IMR-90 (cell line): ENCODE measurements around the gene NIPAL4. TPM values are rescaled to one million over a fixed set of nuclear protein-coding genes. Genes with fewer than 3 reads are reported as not detected.

Experiments used
- ATAC-seq: fragments of 200-7000 bp; cut with Tn5 transposase; 2 replicates; pipeline ENCODE4 v1.9.1; 2020; ENCODE audit warnings: low read depth, mild to moderate bottlenecking, moderate library complexity
- BruUV-seq: library from RNA; stranded (reverse); fragments of 400-500 nt; replicated peaks from 2 replicates; lab custom pipeline; 2021; lab: Mats Ljungman, UMichigan
- CTCF ChIA-PET: fragments of 300-600 bp; formaldehyde crosslinking; extraction: SDS; loops from one replicate; lab custom pipeline; 2021; ENCODE audit warnings: antibody characterized with exemption; lab: Yijun Ruan, JAX
- POLR2A ChIA-PET: fragments of 300-600 bp; sonication (Branson Sonifier 250); formaldehyde crosslinking; loops from one replicate; lab custom pipeline; 2022; ENCODE audit warnings: antibody characterized with exemption; ENCODE audit not compliant: unreplicated experiment; lab: Charles Lee
- DNase-seq: peaks from one replicate; pipeline ENCODE4 v3.0.0; 2013
- H2AFZ ChIP-seq: replicated peaks from 2 replicates; pipeline ENCODE3; 2013; ENCODE audit warnings: low read length, mild to moderate bottlenecking; ENCODE audit not compliant: poor library complexity
- H2AK5ac ChIP-seq: 2 replicates; pipeline ENCODE4 v1.6.1; 2013; ENCODE audit warnings: low read depth, low read length, inconsistent platforms
- H2AK9ac ChIP-seq: replicated peaks from 2 replicates; pipeline ENCODE3; 2013; ENCODE audit warnings: mild to moderate bottlenecking, low read depth, low read length, moderate library complexity; ENCODE audit not compliant: poor library complexity
- H2BK120ac ChIP-seq: 2 replicates; pipeline ENCODE4 v1.6.1; 2013; ENCODE audit warnings: low read depth, low read length, inconsistent platforms
- H2BK15ac ChIP-seq: 3 replicates; pipeline ENCODE4 v1.6.1; 2013; ENCODE audit warnings: low read depth, low read length, inconsistent platforms
- H2BK20ac ChIP-seq: 2 replicates; pipeline ENCODE4 v1.6.1; 2013; ENCODE audit warnings: low read depth, mild to moderate bottlenecking, inconsistent platforms, low read length, moderate library complexity
- H2BK5ac ChIP-seq: 2 replicates; pipeline ENCODE4 v1.6.1; 2013; ENCODE audit warnings: mild to moderate bottlenecking, low read depth, low read length, inconsistent platforms; ENCODE audit not compliant: poor library complexity, severe bottlenecking
- H3K14ac ChIP-seq: replicated peaks from 2 replicates; pipeline ENCODE4 v1.6.1; 2013; ENCODE audit warnings: low read depth, low read length, inconsistent platforms
- H3K18ac ChIP-seq: 2 replicates; pipeline ENCODE4 v1.6.1; 2013; ENCODE audit warnings: low read depth, low read length, control low read depth
- H3K23ac ChIP-seq: 2 replicates; pipeline ENCODE4 v1.6.1; 2013; ENCODE audit warnings: low read depth, low read length, inconsistent platforms
- H3K27ac ChIP-seq: 2 replicates; pipeline ENCODE4 v1.5.1; 2013; ENCODE audit warnings: mild to moderate bottlenecking, control low read depth, low read length; ENCODE audit not compliant: insufficient read depth
- H3K27me3 ChIP-seq: 2 replicates; pipeline ENCODE4 v1.6.1; 2013; ENCODE audit warnings: low read length; ENCODE audit not compliant: control insufficient read depth, insufficient read depth
- H3K36me3 ChIP-seq: 2 replicates; pipeline ENCODE4 v1.6.1; 2013; ENCODE audit warnings: low read length, mixed read lengths; ENCODE audit not compliant: control insufficient read depth, insufficient read depth
- H3K4ac ChIP-seq: 2 replicates; pipeline ENCODE4 v1.6.1; 2013; ENCODE audit warnings: low read depth, low read length, inconsistent platforms
- H3K4me1 ChIP-seq: 2 replicates; pipeline ENCODE4 v1.6.1; 2013; ENCODE audit warnings: low read length, mixed read lengths; ENCODE audit not compliant: control insufficient read depth, insufficient read depth
- H3K4me2 ChIP-seq: 2 replicates; pipeline ENCODE4 v1.6.1; 2013; ENCODE audit warnings: low read depth, mild to moderate bottlenecking, control low read depth, low read length, moderate library complexity
- H3K4me3 ChIP-seq: 2 replicates; pipeline ENCODE4 v1.5.1; 2013; ENCODE audit warnings: low read depth, mild to moderate bottlenecking, control low read depth, low read length, moderate library complexity; ENCODE audit not compliant: insufficient read depth
- H3K56ac ChIP-seq: 2 replicates; pipeline ENCODE4 v1.6.1; 2013; ENCODE audit warnings: low read length, inconsistent platforms; ENCODE audit not compliant: insufficient read depth; ENCODE audit errors: extremely low read depth
- H3K79me1 ChIP-seq, 2 experiments: 2 replicates each; pipeline ENCODE4 v1.6.1; 2013; ENCODE audit warnings: low read length in 2 of 2, inconsistent platforms in 1 of 2, low read depth in 1 of 2
- H3K9ac ChIP-seq: 2 replicates; pipeline ENCODE4 v1.6.1; 2013; ENCODE audit warnings: low read depth, low read length, control low read depth
- H3K9me1 ChIP-seq: 2 replicates; pipeline ENCODE4 v1.6.1; 2013; ENCODE audit warnings: low read length, inconsistent platforms; ENCODE audit not compliant: insufficient read depth
- H3K9me3 ChIP-seq: 2 replicates; pipeline ENCODE4 v1.6.1; 2013; ENCODE audit warnings: low read length; ENCODE audit not compliant: control insufficient read depth, insufficient read depth
- H4K20me1 ChIP-seq: 2 replicates; pipeline ENCODE4 v1.6.1; 2013; ENCODE audit warnings: low read length, inconsistent platforms; ENCODE audit not compliant: insufficient read depth
- H4K5ac ChIP-seq: 2 replicates; pipeline ENCODE4 v1.6.1; 2013; ENCODE audit warnings: mild to moderate bottlenecking, low read depth, low read length, control low read depth
- H4K8ac ChIP-seq, 2 experiments: 2 replicates each; pipeline ENCODE4 v1.6.1; 2013; ENCODE audit warnings: low read depth in 2 of 2, low read length in 2 of 2, control low read depth in 1 of 2, inconsistent platforms in 1 of 2
- H4K91ac ChIP-seq: 2 replicates; pipeline ENCODE4 v1.6.1; 2013; ENCODE audit warnings: low read depth, low read length, inconsistent platforms; ENCODE audit not compliant: insufficient read depth
- BHLHE40 ChIP-seq: fragments of 150-350 bp; IDR thresholded peaks from 2 replicates; pipeline ENCODE4 v1.6.1; 2016; ENCODE audit warnings: mild to moderate bottlenecking, low read depth, low read length
- CEBPB ChIP-seq: IDR thresholded peaks from 2 replicates; pipeline ENCODE4 v1.6.1; 2012; ENCODE audit warnings: low read depth, low read length, improper control_type of control experiment
- CHD1 ChIP-seq: IDR thresholded peaks from 2 replicates; pipeline ENCODE4 v1.6.1; 2012; ENCODE audit warnings: low read depth, low read length, improper control_type of control experiment
- FOS ChIP-seq: fragments of 150-350 bp; IDR thresholded peaks from 2 replicates; pipeline ENCODE4 v1.6.1; 2016; ENCODE audit warnings: low read depth, low read length
- MAFK ChIP-seq: IDR thresholded peaks from 2 replicates; pipeline ENCODE4 v1.6.1; 2012; ENCODE audit warnings: low read depth, low read length, improper control_type of control experiment
- MAZ ChIP-seq: IDR thresholded peaks from 2 replicates; pipeline ENCODE4 v1.6.1; 2012; ENCODE audit warnings: low read depth, mild to moderate bottlenecking, low read length, improper control_type of control experiment, moderate library complexity, borderline replicate concordance
- MXI1 ChIP-seq: IDR thresholded peaks from 2 replicates; pipeline ENCODE4 v1.6.1; 2012; ENCODE audit warnings: low read depth, mild to moderate bottlenecking, low read length, moderate library complexity, borderline replicate concordance
- NFE2L2 ChIP-seq: fragments of 150-350 bp; IDR thresholded peaks from 2 replicates; pipeline ENCODE4 v1.6.1; 2016; ENCODE audit warnings: low read depth, mild to moderate bottlenecking, low read length
- POLR2A ChIP-seq: IDR thresholded peaks from 2 replicates; pipeline ENCODE4 v1.6.1; 2012; ENCODE audit warnings: mild to moderate bottlenecking, low read depth, low read length
- RAD21 ChIP-seq: IDR thresholded peaks from 2 replicates; pipeline ENCODE4 v1.6.1; 2012; ENCODE audit warnings: low read length, improper control_type of control experiment
- RCOR1 ChIP-seq: IDR thresholded peaks from 2 replicates; pipeline ENCODE4 v1.6.1; 2012; ENCODE audit warnings: mild to moderate bottlenecking, low read length, improper control_type of control experiment; ENCODE audit not compliant: insufficient replicate concordance
- RFX5 ChIP-seq: IDR thresholded peaks from 2 replicates; pipeline ENCODE4 v1.8.0; 2012; ENCODE audit warnings: low read depth, mild to moderate bottlenecking, low read length, moderate library complexity
- SMC3 ChIP-seq: fragments of 150-350 bp; IDR thresholded peaks from 2 replicates; pipeline ENCODE4 v1.6.1; 2016; ENCODE audit warnings: low read depth, mild to moderate bottlenecking, antibody characterized with exemption, low read length, moderate library complexity
- WGBS, 2 experiments: methylation state at CpG; one replicate each; pipeline versions ENCODE4 v1.1.5 to v1.1.7; 2013; ENCODE audit warnings: missing lambda C conversion rate in 2 of 2; ENCODE audit not compliant: insufficient read length in 1 of 2; ENCODE audit errors: extremely low coverage in 2 of 2; 5-methylcytosine and 5-hydroxymethylcytosine counted together
- dilution Hi-C: fragments of 300-500 bp; cut with HindIII; formaldehyde crosslinking; loops from one replicate; pipeline ENCODE4 v1.14.3; 2018; ENCODE audit warnings: low sequenced_read_pairs; ENCODE audit not compliant: unreplicated experiment
- in situ Hi-C: fragments of 300-500 bp; cut with MboI; formaldehyde crosslinking; loops from 3 replicates; pipeline ENCODE4 v1.14.3; 2019; ENCODE audit warnings: low sequenced_read_pairs, inconsistent platforms, mixed read lengths
- intact Hi-C: fragments of 100-400 bp; cut with micrococcal nuclease; formaldehyde crosslinking; loops from 2 replicates; pipeline ENCODE4 v1.10.0; 2022
- polyA plus RNA-seq, 3 experiments: library from polyadenylated mRNA; depleted of rRNA; stranded (reverse); fragments of >200 nt; gene quantifications; 2 replicates each; pipeline ENCODE4 v1.2.3, GENCODE V29; 2012; ENCODE audit warnings: low replicate concordance in 1 of 3
- total RNA-seq: library from RNA; depleted of rRNA; stranded (reverse); fragments of >200 nt; gene quantifications from 2 replicates; pipeline ENCODE4 v1.2.3, GENCODE V29; 2012
- TF ChIP-seq, protein P1 (sequence below): fragments of 150-350 bp; IDR thresholded peaks from 2 replicates; pipeline ENCODE4 v1.6.1; 2016; ENCODE audit warnings: low read depth, mild to moderate bottlenecking, low read length, moderate library complexity, borderline replicate concordance
- TF ChIP-seq, protein P2 (sequence below): fragments of 150-350 bp; IDR thresholded peaks from 2 replicates; pipeline ENCODE4 v1.6.1; 2017; ENCODE audit warnings: mild to moderate bottlenecking, antibody characterized with exemption, low read length, low read depth
- TF ChIP-seq, protein P3 (sequence below): conservative IDR thresholded peaks from 2 replicates; pipeline ENCODE4 v1.5.1; 2012; ENCODE audit warnings: mild to moderate bottlenecking, low read depth, low read length, improper control_type of control experiment

NIPAL4 gene
- total and polyA plus RNA-seq, 2 of the 4 experiments (the other 2 are of a cell fraction) = 0.18 to 0.39 TPM

DNA sequence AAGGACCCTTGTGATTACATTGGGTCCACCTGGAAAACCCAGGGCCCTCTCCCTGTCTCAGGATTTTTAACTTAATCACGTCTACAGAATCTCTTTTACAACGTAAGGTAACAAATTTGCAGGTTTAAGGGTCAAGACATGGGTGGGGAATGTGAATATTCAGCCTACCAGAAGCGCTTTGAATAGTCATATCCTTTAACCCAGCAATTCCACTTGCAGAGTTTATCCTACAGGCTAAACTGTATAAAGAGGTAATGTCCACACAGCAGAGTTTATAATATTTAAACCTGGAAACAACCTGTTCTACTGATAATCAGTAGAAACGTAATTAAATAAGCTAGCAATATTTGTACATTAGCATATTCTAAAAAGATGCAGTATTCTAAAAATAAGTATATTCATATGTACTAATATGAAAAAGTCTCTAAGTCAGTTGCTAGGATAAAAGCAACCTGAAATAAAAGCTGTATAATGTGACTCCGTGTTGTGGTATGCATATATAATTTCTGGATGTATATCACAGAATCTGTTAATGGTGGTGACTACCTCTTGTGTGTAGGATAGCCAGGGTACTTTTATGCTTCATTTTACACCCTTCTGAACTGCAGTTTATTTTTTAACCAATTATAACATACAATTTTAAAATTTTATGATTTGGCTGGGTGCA lies 14.1 kb upstream of the NIPAL4 start:
- CTCF ChIA-PET = interaction anchor here (1.5 kb wide), 1 partner anchor 14 kb away, joined by 4 read pairs; the partner anchor contains the start of gene NIPAL4
- Histone ChIP-seq H3K4me1 (peaks cover 2% of the 10 kb centered on the region; the same call in 1 of the 2 replicates), H4K8ac (no peak overlapping the region), H2BK20ac (no peak overlapping the region), H3K4ac (no peak overlapping the region), H3K4me3 (no peak overlapping the region), H3K23ac (no peak overlapping the region), H3K14ac (no peak overlapping the region), H2AK5ac (no peak overlapping the region), H2BK15ac (no peak overlapping the region), H3K18ac (no peak overlapping the region), H3K36me3 (no peaks in the 10 kb centered on the region), H3K56ac (no peak overlapping the region), H3K27ac (no peak overlapping the region), H3K79me1 (no peaks in the 10 kb centered on the region), H2AFZ (no peak overlapping the region), H3K9me3 (no peaks in the 10 kb centered on the region), H4K91ac (no peak overlapping the region), H2BK120ac (no peak overlapping the region), H3K27me3 (no peaks in the 10 kb centered on the region), H2AK9ac (peak overlapping the region; percentile 17), H3K4me2 (no peak overlapping the region), H3K9ac (no peak overlapping the region), H4K5ac (no peak overlapping the region), H2BK5ac (no peak overlapping the region), H3K9me1 (no peaks in the 10 kb centered on the region; the same call in 1 of the 2 replicates), H4K20me1 (no peaks in the 10 kb centered on the region)
- no CpG with 5 or more reads among the region's 5 CpGs for WGBS, 2 experiments
- in situ Hi-C loops = no loop called here
- dilution Hi-C loops = no loop called here
- intact Hi-C loops = no loop called here
- DNase-seq (no peak), ATAC-seq (no peak)
- POLR2A ChIA-PET = no interaction called here
- BruUV-seq = no TSS peak
- TF ChIP-seq FOS (no peak), SMC3 (no peak), NFE2L2 (no peak), BHLHE40 (no peak), RFX5 (no peak), RAD21 (no peak), MAFK (no peak), POLR2A (no peak), CHD1 (no peak), CEBPB (no peak), RCOR1 (no peak), MAZ (no peak), MXI1 (no peak)
- TF ChIP-seq, protein P1, sequence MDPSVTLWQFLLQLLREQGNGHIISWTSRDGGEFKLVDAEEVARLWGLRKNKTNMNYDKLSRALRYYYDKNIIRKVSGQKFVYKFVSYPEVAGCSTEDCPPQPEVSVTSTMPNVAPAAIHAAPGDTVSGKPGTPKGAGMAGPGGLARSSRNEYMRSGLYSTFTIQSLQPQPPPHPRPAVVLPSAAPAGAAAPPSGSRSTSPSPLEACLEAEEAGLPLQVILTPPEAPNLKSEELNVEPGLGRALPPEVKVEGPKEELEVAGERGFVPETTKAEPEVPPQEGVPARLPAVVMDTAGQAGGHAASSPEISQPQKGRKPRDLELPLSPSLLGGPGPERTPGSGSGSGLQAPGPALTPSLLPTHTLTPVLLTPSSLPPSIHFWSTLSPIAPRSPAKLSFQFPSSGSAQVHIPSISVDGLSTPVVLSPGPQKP = no peak
- TF ChIP-seq, protein P2, sequence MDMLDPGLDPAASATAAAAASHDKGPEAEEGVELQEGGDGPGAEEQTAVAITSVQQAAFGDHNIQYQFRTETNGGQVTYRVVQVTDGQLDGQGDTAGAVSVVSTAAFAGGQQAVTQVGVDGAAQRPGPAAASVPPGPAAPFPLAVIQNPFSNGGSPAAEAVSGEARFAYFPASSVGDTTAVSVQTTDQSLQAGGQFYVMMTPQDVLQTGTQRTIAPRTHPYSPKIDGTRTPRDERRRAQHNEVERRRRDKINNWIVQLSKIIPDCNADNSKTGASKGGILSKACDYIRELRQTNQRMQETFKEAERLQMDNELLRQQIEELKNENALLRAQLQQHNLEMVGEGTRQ = no peak
- TF ChIP-seq, protein P3, sequence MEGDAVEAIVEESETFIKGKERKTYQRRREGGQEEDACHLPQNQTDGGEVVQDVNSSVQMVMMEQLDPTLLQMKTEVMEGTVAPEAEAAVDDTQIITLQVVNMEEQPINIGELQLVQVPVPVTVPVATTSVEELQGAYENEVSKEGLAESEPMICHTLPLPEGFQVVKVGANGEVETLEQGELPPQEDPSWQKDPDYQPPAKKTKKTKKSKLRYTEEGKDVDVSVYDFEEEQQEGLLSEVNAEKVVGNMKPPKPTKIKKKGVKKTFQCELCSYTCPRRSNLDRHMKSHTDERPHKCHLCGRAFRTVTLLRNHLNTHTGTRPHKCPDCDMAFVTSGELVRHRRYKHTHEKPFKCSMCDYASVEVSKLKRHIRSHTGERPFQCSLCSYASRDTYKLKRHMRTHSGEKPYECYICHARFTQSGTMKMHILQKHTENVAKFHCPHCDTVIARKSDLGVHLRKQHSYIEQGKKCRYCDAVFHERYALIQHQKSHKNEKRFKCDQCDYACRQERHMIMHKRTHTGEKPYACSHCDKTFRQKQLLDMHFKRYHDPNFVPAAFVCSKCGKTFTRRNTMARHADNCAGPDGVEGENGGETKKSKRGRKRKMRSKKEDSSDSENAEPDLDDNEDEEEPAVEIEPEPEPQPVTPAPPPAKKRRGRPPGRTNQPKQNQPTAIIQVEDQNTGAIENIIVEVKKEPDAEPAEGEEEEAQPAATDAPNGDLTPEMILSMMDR = no peak
